GM19239 (cell line): ENCODE data around the gene RNF4.

ENCODE experiments used
- DNase-seq: peaks from one replicate; pipeline ENCODE4 v3.0.0; 2011; ENCODE audit warnings: low spot score; ENCODE audit not compliant: insufficient read length
- FAIRE-seq: peaks from 2 replicates; lab custom pipeline; 2011; peaks lifted over from hg19 to GRCh38; lab: Jason Lieb, UNC

RNF4 gene

GRCh38 chr4:2483237-2483636 is 14.3 kb downstream of the RNF4 start:
- DNase-seq (no peak), FAIRE-seq (no peak)

GRCh38 chr4:2484185-2484584 is 15.3 kb downstream of the RNF4 start:
- no peak for DNase-seq

GRCh38 chr4:2484993-2485392 is 16.1 kb downstream of the RNF4 start:
- DNase-seq (peak; percentile 75), FAIRE-seq (peak; percentile 95)

More at GRCh38 chr4:2484185-2484584, 15.3 kb downstream of the RNF4 start:
- FAIRE-seq: no peak

- DNase-seq: no peak
- no peak for FAIRE-seq
Measured at GRCh38 chr4:2485956-2486355, 17.1 kb downstream of the RNF4 start.

GRCh38 chr4:2486981-2487380 is 18.1 kb downstream of the RNF4 start:
- DNase-seq: no peak
- FAIRE-seq: no peak

- DNase-seq: peak; percentile 41
Measured at GRCh38 chr4:2487632-2488031, 18.7 kb downstream of the RNF4 start.

GRCh38 chr4:2489081-2489805 is 20.3 kb downstream of the RNF4 start:
- FAIRE-seq: no peak
- no peak for DNase-seq

More at GRCh38 chr4:2487632-2488031, 18.7 kb downstream of the RNF4 start:
- FAIRE-seq: peak; percentile 85

GRCh38 chr4:2489841-2490552 is 21.1 kb downstream of the RNF4 start:
- DNase-seq: no peak
- no peak for FAIRE-seq

- no peak for FAIRE-seq
- DNase-seq: no peak
Measured at GRCh38 chr4:2492970-2493369, 24.1 kb downstream of the RNF4 start.

- no peak for DNase-seq
- FAIRE-seq: no peak
Measured at GRCh38 chr4:2494992-2495391, 26.1 kb downstream of the RNF4 start.

GRCh38 chr4:2497324-2497723 is 28.4 kb downstream of the RNF4 start:
- FAIRE-seq: no peak
- no peak for DNase-seq

GRCh38 chr4:2497931-2498330 is 29.0 kb downstream of the RNF4 start:
- peak; percentile 78 for DNase-seq
- FAIRE-seq: peak; percentile 90

GRCh38 chr4:2500547-2500946 is 31.6 kb downstream of the RNF4 start:
- no peak for FAIRE-seq

GRCh38 chr4:2501034-2501594 is 32.2 kb downstream of the RNF4 start:
- DNase-seq (no peak), FAIRE-seq (no peak)

More at GRCh38 chr4:2500547-2500946, 31.6 kb downstream of the RNF4 start:
- DNase-seq: no peak

- DNase-seq: no peak
- no peak for FAIRE-seq
Measured at GRCh38 chr4:2503809-2504208, 34.9 kb downstream of the RNF4 start.

- DNase-seq (no peak), FAIRE-seq (peak; percentile 14)
Measured at GRCh38 chr4:2507259-2507658, 38.4 kb downstream of the RNF4 start.

- DNase-seq (no peak), FAIRE-seq (no peak)
Measured at GRCh38 chr4:2507855-2508254, 38.9 kb downstream of the RNF4 start.

GRCh38 chr4:2510351-2511259 is 41.7 kb downstream of the RNF4 start:
- FAIRE-seq (no peak), DNase-seq (no peak)

GRCh38 chr4:2511645-2512131 is 42.8 kb downstream of the RNF4 start:
- FAIRE-seq (no peak), DNase-seq (no peak)
